ENCODE data around the gene CAPN15. TPM values are rescaled to one million over a fixed set of nuclear protein-coding genes. Genes with fewer than 3 reads are reported as not detected.

Gene CAPN15
- polyA plus RNA-seq, 1 of the 3 experiments (the other 2 are of a cell fraction), result 22.9 TPM

DNA sequence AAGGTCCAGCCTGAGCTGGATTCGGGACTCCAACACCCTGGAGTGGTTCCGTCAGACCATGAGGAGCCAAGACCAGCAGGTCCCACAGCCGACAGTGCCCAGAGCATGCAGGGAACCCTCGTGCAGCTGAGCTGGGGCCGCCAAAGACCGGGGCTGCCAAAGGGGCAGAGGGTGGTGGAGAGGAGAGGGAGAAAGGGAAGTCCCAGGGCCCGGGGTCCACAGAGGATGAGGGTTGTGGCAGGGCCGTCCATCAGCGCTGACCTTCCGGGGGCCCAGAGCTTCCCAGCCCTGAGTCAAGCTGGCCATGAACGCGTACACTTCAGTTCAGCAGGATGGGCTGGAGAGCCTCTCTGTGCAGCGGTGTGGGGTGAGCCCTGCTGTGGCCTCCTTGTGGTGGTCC lies 6.7 kb upstream of the CAPN15 start:
- TF ChIP-seq MXI1 (IDR thresholded peaks at IDR 0.05; ENCODE audit: low read depth, low read length) (no peak), SMC3 (IDR thresholded peaks at IDR 0.05; ENCODE audit: low read depth, low read length) (no peak), TAF1 (IDR thresholded peaks at IDR 0.05; ENCODE audit: borderline replicate concordance, low read depth, low read length) (no peak)
- TF ChIP-seq, protein P1, sequence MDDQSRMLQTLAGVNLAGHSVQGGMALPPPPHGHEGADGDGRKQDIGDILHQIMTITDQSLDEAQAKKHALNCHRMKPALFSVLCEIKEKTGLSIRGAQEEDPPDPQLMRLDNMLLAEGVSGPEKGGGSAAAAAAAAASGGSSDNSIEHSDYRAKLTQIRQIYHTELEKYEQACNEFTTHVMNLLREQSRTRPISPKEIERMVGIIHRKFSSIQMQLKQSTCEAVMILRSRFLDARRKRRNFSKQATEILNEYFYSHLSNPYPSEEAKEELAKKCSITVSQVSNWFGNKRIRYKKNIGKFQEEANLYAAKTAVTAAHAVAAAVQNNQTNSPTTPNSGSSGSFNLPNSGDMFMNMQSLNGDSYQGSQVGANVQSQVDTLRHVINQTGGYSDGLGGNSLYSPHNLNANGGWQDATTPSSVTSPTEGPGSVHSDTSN (IDR thresholded peaks at IDR 0.05), result no peak
- Histone ChIP-seq H3K9ac (no peak overlapping the region), H2AFZ (ENCODE audit: low read depth) (no peak overlapping the region), H3F3A (replicated peaks; ENCODE audit: insufficient read depth) (peaks cover 13% of the 10 kb centered on the region), H4K20me1 (ENCODE audit: insufficient read depth) (peaks cover 13% of the 10 kb centered on the region), H3K9me2 (no peaks in the 10 kb centered on the region), H3K27me3 (ENCODE audit: insufficient read depth) (no peaks in the 10 kb centered on the region), H3K36me3 (replicated peaks in 1 of 2; ENCODE audit: control insufficient read depth in 1 of 2, insufficient read depth in 2 of 2, low read length in 1 of 2) (peaks cover 0 to 24% of the 10 kb centered on the region in 2 experiments), H3K4me3 (ENCODE audit: low read depth in 2 of 2, low read length in 1 of 2) (no peak overlapping the region), H3K27ac (ENCODE audit: low read depth in 2 of 2, low read length in 1 of 2) (no peak overlapping the region), H3K4me2 (no peak overlapping the region), H3K79me2 (ENCODE audit: insufficient read depth) (peaks cover 6% of the 10 kb centered on the region; the same call in 1 of the 2 replicates), H3K9me3 (no peaks in the 10 kb centered on the region), H3K4me1 (ENCODE audit: control insufficient read depth in 1 of 2, insufficient read depth in 2 of 2, low read depth in 1 of 2, low read length in 1 of 2) (peaks cover 5 to 8% of the 10 kb centered on the region in 2 experiments; a peak in 3 of 4 replicates)
- 85% methylated on average over 6 of the region's 13 CpGs for WGBS (ENCODE audit: low lambda C conversion rate)
- ChIA-PET POLR2A (no interaction called here), CTCF (interaction anchor here (1.0 kb wide), 1 partner anchor 33 kb away, joined by 3 read pairs; no protein-coding TSS in a partner anchor)
- DNase-seq, result no peak

DNA sequence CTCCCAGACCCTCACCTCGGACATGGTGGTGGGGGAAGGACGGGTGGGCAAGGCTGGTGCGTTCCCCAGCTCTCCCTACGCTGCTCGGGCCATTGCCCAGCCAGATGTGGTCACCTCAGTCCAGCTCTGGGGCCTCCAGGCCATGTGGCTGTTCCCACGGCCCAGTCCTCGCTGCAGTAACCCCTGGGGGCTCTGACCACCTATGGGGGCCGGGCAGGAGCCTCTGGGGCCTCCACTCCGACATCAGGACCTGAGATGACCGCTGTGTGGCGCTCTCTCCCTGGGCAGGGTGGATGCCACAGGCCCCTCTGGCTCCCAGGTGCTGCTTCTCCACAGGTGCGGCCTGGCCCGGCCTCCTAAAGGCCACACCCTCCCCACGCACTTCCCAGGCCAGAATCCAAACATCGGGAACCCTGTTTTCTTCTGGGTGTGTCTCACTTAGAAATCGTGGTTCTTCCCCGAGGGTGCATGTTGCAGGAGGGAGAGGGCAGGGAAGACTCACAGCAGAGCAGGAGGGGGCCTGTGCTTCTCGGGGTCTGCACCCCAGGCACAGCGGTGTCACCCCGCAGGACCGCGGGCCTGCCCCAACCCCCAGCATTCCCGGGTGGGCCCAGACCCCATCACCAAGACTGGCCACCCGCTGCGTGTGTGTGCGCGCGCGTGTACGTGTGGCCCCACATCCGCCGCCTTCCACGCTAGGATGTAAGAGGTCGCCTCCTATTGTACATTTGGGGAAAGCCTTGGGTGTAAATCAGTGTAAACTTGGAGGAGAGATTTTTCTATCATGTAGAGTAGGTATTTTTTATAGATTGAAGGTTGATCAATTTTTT lies 5.9 kb upstream of the CAPN15 start:
- no peak for DNase-seq
- no peak overlapping the region for H3K4me3 ChIP-seq (ENCODE audit: low read depth in 2 of 2, low read length in 1 of 2)
- H3K79me2 ChIP-seq (ENCODE audit: insufficient read depth), result peaks cover 13% of the 10 kb centered on the region; the same call in 1 of the 2 replicates
- peaks cover 18% of the 10 kb centered on the region for H3F3A ChIP-seq (replicated peaks; ENCODE audit: insufficient read depth)
- H3K9ac ChIP-seq, result no peak overlapping the region
- H3K4me1 ChIP-seq (ENCODE audit: control insufficient read depth in 1 of 2, insufficient read depth in 2 of 2, low read depth in 1 of 2, low read length in 1 of 2), result peaks cover 11 to 16% of the 10 kb centered on the region in 2 experiments; a peak in 3 of 4 replicates
- ChIA-PET CTCF (no interaction called here), POLR2A (interaction anchor here (1.3 kb wide), 1 partner anchor 44 kb away, joined by 3 read pairs; no protein-coding TSS in a partner anchor)
- H4K20me1 ChIP-seq (ENCODE audit: insufficient read depth), result peaks cover 18% of the 10 kb centered on the region
- TF ChIP-seq GABPA (IDR thresholded peaks at IDR 0.05; ENCODE audit: low read depth) (no peak), RFX5 (IDR thresholded peaks at IDR 0.05; ENCODE audit: low read length) (no peak), YY1 (IDR thresholded peaks at IDR 0.05; ENCODE audit: low read depth) (no peak), TAF1 (IDR thresholded peaks at IDR 0.05; ENCODE audit: borderline replicate concordance, low read depth, low read length) (no peak), FOXM1 (IDR thresholded peaks at IDR 0.05; ENCODE audit: low read depth) (no peak), JUND (IDR thresholded peaks at IDR 0.05) (no peak), CHD2 (IDR thresholded peaks at IDR 0.05; ENCODE audit: low read length, partially characterized antibody) (no peak), RXRA (IDR thresholded peaks at IDR 0.05; ENCODE audit: borderline replicate concordance, low read depth) (no peak), MEF2A (IDR thresholded peaks at IDR 0.05; ENCODE audit: borderline replicate concordance, low read depth) (no peak), SMC3 (IDR thresholded peaks at IDR 0.05; ENCODE audit: low read depth, low read length) (no peak), SIN3A (IDR thresholded peaks at IDR 0.05; ENCODE audit: borderline replicate concordance, low read depth, low read length) (no peak)
- TF ChIP-seq, protein P2, sequence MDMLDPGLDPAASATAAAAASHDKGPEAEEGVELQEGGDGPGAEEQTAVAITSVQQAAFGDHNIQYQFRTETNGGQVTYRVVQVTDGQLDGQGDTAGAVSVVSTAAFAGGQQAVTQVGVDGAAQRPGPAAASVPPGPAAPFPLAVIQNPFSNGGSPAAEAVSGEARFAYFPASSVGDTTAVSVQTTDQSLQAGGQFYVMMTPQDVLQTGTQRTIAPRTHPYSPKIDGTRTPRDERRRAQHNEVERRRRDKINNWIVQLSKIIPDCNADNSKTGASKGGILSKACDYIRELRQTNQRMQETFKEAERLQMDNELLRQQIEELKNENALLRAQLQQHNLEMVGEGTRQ (IDR thresholded peaks at IDR 0.05; ENCODE audit: borderline replicate concordance, low read depth, low read length), result no peak
- TF ChIP-seq, protein P3, sequence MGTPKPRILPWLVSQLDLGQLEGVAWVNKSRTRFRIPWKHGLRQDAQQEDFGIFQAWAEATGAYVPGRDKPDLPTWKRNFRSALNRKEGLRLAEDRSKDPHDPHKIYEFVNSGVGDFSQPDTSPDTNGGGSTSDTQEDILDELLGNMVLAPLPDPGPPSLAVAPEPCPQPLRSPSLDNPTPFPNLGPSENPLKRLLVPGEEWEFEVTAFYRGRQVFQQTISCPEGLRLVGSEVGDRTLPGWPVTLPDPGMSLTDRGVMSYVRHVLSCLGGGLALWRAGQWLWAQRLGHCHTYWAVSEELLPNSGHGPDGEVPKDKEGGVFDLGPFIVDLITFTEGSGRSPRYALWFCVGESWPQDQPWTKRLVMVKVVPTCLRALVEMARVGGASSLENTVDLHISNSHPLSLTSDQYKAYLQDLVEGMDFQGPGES (IDR thresholded peaks at IDR 0.05; ENCODE audit: low read depth, low read length), result no peak
- TF ChIP-seq, protein P4, sequence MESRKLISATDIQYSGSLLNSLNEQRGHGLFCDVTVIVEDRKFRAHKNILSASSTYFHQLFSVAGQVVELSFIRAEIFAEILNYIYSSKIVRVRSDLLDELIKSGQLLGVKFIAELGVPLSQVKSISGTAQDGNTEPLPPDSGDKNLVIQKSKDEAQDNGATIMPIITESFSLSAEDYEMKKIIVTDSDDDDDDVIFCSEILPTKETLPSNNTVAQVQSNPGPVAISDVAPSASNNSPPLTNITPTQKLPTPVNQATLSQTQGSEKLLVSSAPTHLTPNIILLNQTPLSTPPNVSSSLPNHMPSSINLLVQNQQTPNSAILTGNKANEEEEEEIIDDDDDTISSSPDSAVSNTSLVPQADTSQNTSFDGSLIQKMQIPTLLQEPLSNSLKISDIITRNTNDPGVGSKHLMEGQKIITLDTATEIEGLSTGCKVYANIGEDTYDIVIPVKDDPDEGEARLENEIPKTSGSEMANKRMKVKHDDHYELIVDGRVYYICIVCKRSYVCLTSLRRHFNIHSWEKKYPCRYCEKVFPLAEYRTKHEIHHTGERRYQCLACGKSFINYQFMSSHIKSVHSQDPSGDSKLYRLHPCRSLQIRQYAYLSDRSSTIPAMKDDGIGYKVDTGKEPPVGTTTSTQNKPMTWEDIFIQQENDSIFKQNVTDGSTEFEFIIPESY (IDR thresholded peaks at IDR 0.05; ENCODE audit: borderline replicate concordance, low read depth), result no peak
- H3K36me3 ChIP-seq (replicated peaks in 1 of 2; ENCODE audit: control insufficient read depth in 1 of 2, insufficient read depth in 2 of 2, low read length in 1 of 2), result peaks cover 0 to 20% of the 10 kb centered on the region in 2 experiments
- no peaks in the 10 kb centered on the region for H3K9me2 ChIP-seq
- no peaks in the 10 kb centered on the region for H3K27me3 ChIP-seq (ENCODE audit: insufficient read depth)
- H3K9me3 ChIP-seq, result no peaks in the 10 kb centered on the region
- no peak overlapping the region for H3K4me2 ChIP-seq
- H3K27ac ChIP-seq (ENCODE audit: low read depth in 2 of 2, low read length in 1 of 2), result no peak overlapping the region
- 80% methylated on average over 11 of the region's 34 CpGs for WGBS (ENCODE audit: low lambda C conversion rate)
- H2AFZ ChIP-seq (ENCODE audit: low read depth), result no peak overlapping the region

Data from SK-N-SH (cell line).